Measurements from ENCODE around the gene VSIG10. TPM values are rescaled to one million over a fixed set of nuclear protein-coding genes. Genes with fewer than 3 reads are reported as not detected.

VSIG10 gene
- total RNA-seq, 2 experiments from 2014 or later = 6.4 to 6.7 TPM

DNA sequence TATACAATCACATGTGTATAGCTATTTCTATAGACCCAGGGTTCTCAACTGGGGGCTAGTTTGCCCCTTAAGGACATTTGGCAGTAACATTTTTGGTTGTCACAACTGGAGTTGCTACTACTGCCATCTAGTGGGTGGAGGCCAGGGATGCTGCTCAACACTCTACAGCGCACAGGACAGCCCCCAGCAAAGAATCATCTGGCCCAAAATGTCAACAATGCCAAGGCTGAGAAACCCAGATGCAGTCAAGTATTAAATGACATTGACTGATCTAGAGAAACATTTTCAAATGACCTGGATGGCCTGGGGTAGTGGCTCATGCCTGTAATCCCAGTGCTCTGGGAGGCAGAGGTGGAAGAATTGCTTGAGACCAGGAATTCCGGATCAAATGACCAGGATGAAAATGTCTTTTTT lies 48.7 kb downstream of the VSIG10 start:
- DNase-seq = peak; percentile 79
- CTCF ChIA-PET = interaction anchor here (0.5 to 3.6 kb wide), 7 partner anchors 9 to 321 kb away, joined by 3 to 20 read pairs (median 4); partner anchors contain the start of gene SUDS3
- Mint-ChIP-seq H3K4me3 (no peak overlapping the region), H3K9me3 (no peaks in the 10 kb centered on the region), H3K36me3 (ENCODE audit: low read depth) (peaks cover 15% of the 10 kb centered on the region), H3K27me3 (no peaks in the 10 kb centered on the region), H3K4me1 (peaks cover 29% of the 10 kb centered on the region), H3K27ac (no peak overlapping the region)
- POLR2A ChIA-PET = interaction anchor here (0.7 kb wide), 1 partner anchor 182 kb away, joined by 6 read pairs; no protein-coding TSS in a partner anchor

DNA sequence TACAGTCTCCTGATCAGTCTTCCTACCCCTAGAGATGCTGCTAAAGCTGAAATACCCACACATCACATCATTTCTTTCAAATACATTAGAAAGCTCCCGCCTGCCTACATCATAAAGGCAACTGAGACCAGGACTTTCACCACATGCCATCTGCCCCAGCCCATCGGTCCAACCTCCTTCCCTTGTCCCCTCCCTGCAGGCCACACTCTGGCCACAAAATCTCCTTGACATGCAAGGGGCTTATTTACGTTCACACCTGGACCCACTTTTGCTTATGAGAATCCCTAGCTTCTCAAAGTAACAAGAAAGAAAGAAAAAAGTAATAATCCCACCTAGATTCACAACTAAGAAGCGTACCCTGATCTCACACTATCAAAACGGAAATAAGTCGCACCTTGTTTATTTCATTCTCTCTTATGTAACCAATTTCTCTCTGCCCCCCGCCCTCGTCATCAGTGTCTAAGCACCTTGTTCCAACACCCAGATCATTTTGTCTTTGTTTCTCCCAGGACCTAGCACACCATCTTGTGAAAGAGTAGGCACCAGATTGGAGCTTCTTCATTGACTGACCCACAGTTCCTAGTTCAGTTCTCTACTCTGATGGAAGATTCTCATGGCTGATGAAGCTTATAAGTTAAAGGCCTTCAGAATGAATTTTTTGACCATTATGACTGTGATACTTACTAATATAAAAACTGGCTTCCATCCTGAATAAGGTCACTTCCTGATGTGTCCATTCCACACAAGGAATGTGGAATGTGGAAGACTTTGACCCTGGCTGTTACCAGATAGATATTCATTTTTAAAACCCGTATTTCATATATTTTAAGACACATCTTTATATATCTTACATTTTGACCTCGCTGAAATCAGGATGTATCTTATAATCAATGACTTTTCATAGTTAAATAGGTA lies 50.5 kb downstream of the VSIG10 start:
- no peak overlapping the region for H3K27ac Mint-ChIP-seq
- H3K4me3 Mint-ChIP-seq = no peak overlapping the region
- ChIA-PET POLR2A (no interaction called here), CTCF (interaction anchor here (1.3 to 2.3 kb wide), 2 partner anchors 8 to 323 kb away, joined by 4 to 7 read pairs; partner anchors contain the start of gene SUDS3)
- no peak for DNase-seq
- no peaks in the 10 kb centered on the region for H3K27me3 Mint-ChIP-seq
- no peaks in the 10 kb centered on the region for H3K9me3 Mint-ChIP-seq
- peaks cover 23% of the 10 kb centered on the region for H3K36me3 Mint-ChIP-seq (ENCODE audit: low read depth)
- H3K4me1 Mint-ChIP-seq = peaks cover 15% of the 10 kb centered on the region

DNA sequence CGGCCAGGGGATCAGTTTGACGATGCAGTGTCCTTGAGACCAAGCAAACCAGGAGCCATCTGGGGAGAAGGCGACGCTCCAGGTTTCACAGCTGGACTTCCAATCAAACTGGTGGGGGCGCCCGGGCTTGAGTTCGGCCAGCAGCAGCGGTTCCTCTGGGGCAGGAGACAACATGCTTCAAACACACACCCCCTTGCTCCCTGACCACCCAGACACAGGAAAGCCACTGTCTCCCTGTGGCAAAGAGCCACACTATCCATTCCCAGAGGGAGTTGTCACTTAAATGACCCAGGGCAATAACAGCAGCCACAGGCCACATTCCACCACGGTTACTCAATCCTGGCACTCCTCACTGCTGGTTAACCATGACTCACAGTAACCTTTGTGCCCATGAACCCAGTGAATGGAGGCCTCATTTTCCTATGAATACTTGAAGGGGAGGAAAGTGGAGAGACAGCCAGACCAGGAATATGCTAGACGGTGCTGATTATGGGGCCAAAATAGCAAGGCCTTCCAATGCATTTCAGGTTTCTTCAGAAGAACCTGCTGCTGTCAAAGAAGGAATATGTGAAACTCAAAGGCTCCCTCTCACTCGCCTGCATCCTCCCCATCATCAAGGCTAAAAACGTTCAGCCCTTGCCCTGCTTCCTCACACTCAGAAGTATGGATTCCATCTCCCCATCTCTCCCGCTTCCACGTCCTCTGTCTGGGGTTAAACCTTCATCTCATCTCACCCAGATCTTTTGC lies 51.3 kb downstream of the VSIG10 start:
- Mint-ChIP-seq H3K27ac (no peak overlapping the region), H3K36me3 (ENCODE audit: low read depth) (peaks cover 27% of the 10 kb centered on the region), H3K4me1 (peaks cover 15% of the 10 kb centered on the region), H3K4me3 (no peak overlapping the region), H3K9me3 (no peaks in the 10 kb centered on the region), H3K27me3 (no peaks in the 10 kb centered on the region)
- ChIA-PET CTCF (interaction anchor here (1.5 to 2.3 kb wide), 2 partner anchors 195 to 323 kb away, joined by 3 to 7 read pairs; partner anchors contain the start of gene SUDS3), POLR2A (no interaction called here)
- DNase-seq = no peak

DNA sequence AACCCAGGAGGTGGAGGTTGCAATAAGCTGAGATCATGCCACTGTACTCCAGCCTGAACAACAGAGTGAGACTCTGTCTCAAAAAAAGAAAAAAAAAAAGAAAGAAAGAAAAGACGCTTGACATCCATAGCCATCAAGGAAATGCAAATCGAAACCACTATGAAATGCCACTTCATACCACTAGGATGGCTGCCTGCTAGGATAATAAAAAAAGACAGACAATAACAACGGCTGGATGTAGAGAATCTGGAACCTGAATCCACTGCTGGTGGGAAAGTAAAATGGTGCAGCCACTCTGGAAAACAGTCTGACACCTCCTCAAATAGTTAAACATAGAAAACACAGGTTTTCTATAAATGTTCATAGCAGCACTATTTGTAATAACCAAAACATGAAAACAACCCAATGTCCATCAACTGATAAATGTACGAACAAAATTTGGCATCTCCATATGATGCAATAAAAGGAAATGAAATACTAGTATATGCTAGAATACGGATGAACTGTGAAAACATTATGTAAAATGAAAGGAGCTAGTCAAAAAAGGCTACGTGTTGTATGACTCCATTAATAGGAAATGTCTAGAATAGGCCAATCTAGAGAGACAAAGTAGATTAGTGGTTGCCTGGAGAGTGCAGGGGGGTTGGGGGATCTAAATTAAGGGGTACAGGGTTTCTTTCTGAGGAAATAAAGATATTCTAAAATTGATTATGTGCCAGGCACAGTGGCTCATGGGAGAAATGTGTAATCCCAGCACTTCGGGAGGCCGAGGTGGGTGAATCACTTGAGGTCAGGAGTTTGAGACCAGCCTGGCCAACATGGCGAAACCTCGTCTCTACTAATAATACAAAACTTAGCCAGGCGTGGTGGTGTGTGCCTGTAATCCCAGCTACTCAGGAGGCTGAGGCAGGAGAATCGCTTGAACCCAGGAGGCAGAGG lies 52.6 kb downstream of the VSIG10 start:
- CTCF ChIA-PET = interaction anchor here (0.9 to 2.3 kb wide), 3 partner anchors 17 to 325 kb away, joined by 3 to 7 read pairs (median 3); partner anchors contain the start of gene SUDS3
- POLR2A ChIA-PET = no interaction called here
- no peaks in the 10 kb centered on the region for H3K27me3 Mint-ChIP-seq
- no peaks in the 10 kb centered on the region for H3K9me3 Mint-ChIP-seq
- peaks cover 15% of the 10 kb centered on the region for H3K4me1 Mint-ChIP-seq
- DNase-seq = no peak
- H3K27ac Mint-ChIP-seq = no peak overlapping the region
- H3K36me3 Mint-ChIP-seq (ENCODE audit: low read depth) = peaks cover 29% of the 10 kb centered on the region
- no peak overlapping the region for H3K4me3 Mint-ChIP-seq

DNA sequence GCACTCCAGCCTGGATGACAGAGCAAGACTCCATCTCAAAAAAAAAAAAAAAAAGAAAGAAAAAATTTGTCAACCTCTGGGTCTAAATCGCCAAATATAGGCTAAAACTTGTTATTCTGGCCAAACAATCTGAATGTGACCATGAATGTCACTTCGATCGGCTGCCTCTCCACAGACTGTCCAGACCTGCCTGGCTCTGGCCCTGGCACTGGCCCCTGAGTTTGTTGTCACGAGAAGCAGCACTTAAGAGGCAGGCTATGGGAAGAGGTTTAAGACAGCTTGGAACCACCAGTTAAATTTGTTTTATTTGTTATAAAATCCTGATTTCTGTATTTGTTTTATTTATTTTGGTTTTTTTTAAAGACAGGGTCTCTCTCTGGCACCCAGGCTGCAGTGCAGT lies 57.4 kb downstream of the VSIG10 start:
- Mint-ChIP-seq H3K4me3 (no peak overlapping the region), H3K4me1 (peaks cover 11% of the 10 kb centered on the region), H3K27me3 (no peaks in the 10 kb centered on the region), H3K9me3 (no peaks in the 10 kb centered on the region), H3K36me3 (ENCODE audit: low read depth) (peaks cover 53% of the 10 kb centered on the region), H3K27ac (no peak overlapping the region)
- ChIA-PET CTCF (interaction anchor here (0.6 to 1.4 kb wide), 5 partner anchors 10 to 1961 kb away, joined by 3 to 4 read pairs (median 3); partner anchors contain the start of genes RFC5 and SUDS3), POLR2A (no interaction called here)
- no peak for DNase-seq

DNA sequence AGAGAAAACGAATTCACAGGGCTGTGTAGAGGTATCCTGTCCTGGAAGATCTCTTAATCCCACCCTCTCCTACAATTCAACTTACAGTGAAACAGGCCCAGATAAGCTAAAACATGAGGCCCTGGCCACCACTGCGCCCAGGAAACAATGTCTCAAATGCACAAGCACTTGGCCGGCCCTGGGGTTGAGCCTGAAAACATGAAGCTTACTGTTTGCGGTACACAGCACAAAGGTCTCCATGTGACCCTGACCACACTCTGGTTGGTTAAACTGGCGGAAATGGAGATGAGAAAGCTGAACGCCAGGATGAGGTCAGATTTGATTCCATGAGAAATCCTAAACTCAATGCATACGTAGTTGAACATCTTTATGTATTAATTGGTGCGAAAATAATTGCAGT lies 59.2 kb downstream of the VSIG10 start:
- Mint-ChIP-seq H3K4me3 (no peak overlapping the region), H3K27ac (no peak overlapping the region), H3K4me1 (peaks cover 11% of the 10 kb centered on the region), H3K9me3 (peaks cover 2% of the 10 kb centered on the region), H3K27me3 (no peaks in the 10 kb centered on the region), H3K36me3 (ENCODE audit: low read depth) (peaks cover 50% of the 10 kb centered on the region)
- CTCF ChIA-PET = interaction anchor here (1.2 to 2.3 kb wide), 4 partner anchors 9 to 80 kb away, joined by 3 to 5 read pairs (median 4); no protein-coding TSS in a partner anchor
- POLR2A ChIA-PET = no interaction called here
- no peak for DNase-seq

DNA sequence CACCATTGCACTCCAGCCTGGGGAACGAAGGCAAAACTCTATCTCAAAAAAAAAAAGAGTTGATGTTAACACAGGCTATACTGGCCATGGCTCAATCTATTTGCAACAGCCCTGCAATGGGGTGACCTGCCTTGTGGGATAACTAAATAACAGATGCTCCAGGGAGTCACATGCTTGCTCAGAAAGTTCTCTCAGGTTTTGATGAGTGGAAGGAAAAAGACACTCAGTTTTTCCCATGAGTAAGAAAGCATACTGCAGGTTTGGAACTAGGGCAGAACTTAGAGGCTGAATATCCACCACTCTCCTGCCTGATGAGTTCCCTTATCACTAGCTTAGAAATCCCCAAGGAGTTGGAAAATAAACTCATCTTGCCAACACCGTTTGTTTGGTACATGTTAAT lies 59.7 kb downstream of the VSIG10 start:
- DNase-seq = no peak
- H3K4me1 Mint-ChIP-seq = peaks cover 11% of the 10 kb centered on the region
- POLR2A ChIA-PET = no interaction called here

DNA sequence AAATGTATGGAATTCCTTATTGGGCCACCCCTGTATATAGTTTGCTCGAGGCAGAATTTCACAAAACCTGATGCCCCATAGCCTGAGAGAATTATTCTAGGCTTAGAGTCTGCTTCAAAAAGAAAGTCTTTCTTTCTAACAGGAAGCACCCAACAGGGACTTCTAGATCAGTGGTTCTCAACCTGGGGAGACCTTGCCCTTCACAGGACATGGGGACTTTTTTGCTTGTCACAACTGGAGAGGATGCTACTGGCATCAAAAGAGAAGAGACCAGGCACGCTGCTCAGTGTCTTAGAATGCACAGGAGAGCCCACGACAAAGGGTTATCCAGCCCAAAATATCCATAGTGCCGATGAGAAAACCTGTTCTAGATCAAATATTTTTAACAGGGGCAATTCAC lies 61.7 kb downstream of the VSIG10 start:
- Mint-ChIP-seq H3K36me3 (ENCODE audit: low read depth) (peaks cover 58% of the 10 kb centered on the region), H3K9me3 (peaks cover 2% of the 10 kb centered on the region), H3K27ac (no peak overlapping the region), H3K4me3 (no peak overlapping the region), H3K27me3 (no peaks in the 10 kb centered on the region), H3K4me1 (peaks cover 11% of the 10 kb centered on the region)
- DNase-seq = no peak
- ChIA-PET CTCF (no interaction called here), POLR2A (no interaction called here)

More for the DNA sequence above, 59.7 kb downstream of the VSIG10 start:
- H3K9me3 Mint-ChIP-seq = peaks cover 2% of the 10 kb centered on the region
- no peaks in the 10 kb centered on the region for H3K27me3 Mint-ChIP-seq
- no peak overlapping the region for H3K4me3 Mint-ChIP-seq
- no peak overlapping the region for H3K27ac Mint-ChIP-seq
- CTCF ChIA-PET = interaction anchor here (0.8 to 2.3 kb wide), 4 partner anchors 10 to 15 kb away, joined by 3 to 5 read pairs (median 4); no protein-coding TSS in a partner anchor
- peaks cover 51% of the 10 kb centered on the region for H3K36me3 Mint-ChIP-seq (ENCODE audit: low read depth)

DNA sequence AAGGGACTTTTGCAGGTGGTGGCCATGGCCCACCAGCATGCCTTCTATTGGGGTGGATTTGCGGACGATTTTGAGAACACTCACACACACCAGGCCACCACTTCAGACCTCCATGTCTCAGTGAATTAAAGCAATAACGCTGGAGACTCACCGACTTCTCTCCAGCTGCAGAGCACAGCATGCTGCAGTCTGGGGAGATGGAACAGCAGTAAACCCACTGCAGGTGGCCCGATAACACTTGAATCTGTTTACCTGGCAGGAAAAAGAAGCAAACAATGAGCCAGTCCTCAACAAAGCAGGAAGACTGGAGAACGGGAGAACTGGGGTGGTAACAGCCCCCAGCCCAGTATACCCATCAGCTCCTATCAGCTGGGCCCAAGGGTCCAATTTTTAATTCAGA lies 65.7 kb downstream of the VSIG10 start:
- no peak overlapping the region for H3K27ac Mint-ChIP-seq
- no peak overlapping the region for H3K4me3 Mint-ChIP-seq
- peaks cover 25% of the 10 kb centered on the region for H3K4me1 Mint-ChIP-seq
- ChIA-PET CTCF (interaction anchor here (1.1 kb wide), 1 partner anchor 26 kb away, joined by 4 read pairs; no protein-coding TSS in a partner anchor), POLR2A (no interaction called here)
- H3K9me3 Mint-ChIP-seq = peaks cover 2% of the 10 kb centered on the region
- H3K36me3 Mint-ChIP-seq (ENCODE audit: low read depth) = peaks cover 71% of the 10 kb centered on the region
- H3K27me3 Mint-ChIP-seq = no peaks in the 10 kb centered on the region
- DNase-seq = no peak

DNA sequence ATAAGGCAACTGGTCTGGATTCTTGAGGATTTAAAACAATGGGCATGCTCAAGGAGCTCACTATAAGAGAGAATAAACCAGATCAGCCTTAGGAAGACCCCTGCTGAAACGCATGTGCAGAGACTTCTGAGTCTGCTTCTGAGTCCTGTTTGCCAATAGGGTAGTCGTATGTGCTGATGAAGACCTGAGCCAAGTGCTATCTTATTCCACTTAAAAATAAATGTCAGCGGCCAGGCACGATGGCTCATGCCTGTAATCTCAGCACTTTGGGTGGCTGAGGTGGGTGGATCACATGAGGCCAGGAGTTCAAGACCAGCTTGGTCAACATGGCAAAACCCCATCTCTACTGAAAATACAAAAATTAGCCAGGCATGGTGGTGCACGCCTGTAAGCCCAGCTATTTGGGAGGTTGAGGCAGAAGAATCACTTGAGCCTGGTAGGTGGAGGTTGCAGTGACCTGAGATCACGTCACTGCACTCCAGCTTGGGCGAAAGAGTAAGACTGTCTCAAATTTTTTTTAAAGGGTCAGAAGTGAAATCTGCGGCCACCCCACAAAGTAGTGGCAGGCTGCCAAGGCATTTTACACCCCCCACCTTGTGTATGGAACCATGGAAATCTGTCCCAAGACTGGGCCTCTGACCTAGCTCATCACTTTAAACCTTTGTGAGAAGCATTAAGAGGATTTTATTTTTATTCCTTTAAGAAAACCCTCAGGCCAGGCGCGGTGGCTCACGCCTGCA lies 67.0 kb downstream of the VSIG10 start:
- Mint-ChIP-seq H3K9me3 (peaks cover 2% of the 10 kb centered on the region), H3K36me3 (ENCODE audit: low read depth) (peaks cover 67% of the 10 kb centered on the region), H3K27me3 (no peaks in the 10 kb centered on the region), H3K27ac (no peak overlapping the region), H3K4me1 (peaks cover 26% of the 10 kb centered on the region), H3K4me3 (no peak overlapping the region)
- ChIA-PET CTCF (no interaction called here), POLR2A (no interaction called here)
- no peak for DNase-seq

DNA sequence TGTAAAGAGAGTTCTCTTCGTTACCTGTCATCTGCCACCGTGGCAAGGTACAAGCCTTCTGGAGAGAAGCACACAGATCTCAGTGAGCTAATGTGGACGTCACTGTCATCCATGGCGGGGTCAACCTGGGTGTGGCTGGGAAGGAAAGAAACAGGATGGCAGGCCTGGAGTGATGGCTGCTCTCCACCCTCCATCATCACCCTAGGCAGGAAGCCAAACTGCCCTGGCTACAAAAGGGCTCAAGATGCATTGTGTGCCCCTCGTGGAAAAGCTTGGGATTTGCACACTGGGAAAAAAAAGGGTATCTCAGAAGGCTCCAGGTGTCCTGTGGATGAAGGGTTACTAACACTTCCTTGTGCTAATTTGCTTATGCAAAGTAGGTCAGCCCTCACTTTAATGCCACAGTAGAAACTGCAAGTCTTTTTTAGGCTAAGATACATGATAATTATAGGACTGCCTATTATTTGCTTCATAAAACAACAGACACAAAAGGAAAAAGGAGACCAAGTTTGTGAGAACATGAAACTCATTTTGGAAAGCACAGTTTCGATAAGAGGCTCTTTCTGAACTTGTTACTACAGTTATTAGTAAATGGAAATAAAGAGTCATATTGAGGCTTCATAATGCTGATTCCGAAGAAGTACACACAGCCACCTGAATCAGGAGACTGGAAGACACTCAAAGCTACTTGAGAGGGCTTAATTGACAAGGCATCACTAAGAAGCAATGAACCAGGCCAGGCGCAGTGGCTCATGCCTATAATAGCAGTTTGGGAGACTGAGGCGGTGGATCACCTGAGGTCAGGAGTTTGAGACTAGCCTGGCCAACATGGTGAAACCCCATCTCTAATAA lies 68.4 kb downstream of the VSIG10 start:
- H3K9me3 Mint-ChIP-seq = no peaks in the 10 kb centered on the region
- H3K4me3 Mint-ChIP-seq = no peak overlapping the region
- CTCF ChIA-PET = interaction anchor here (0.6 to 1.5 kb wide), 3 partner anchors 15 to 161 kb away, joined by 3 to 5 read pairs (median 4); no protein-coding TSS in a partner anchor
- peaks cover 26% of the 10 kb centered on the region for H3K4me1 Mint-ChIP-seq
- H3K27me3 Mint-ChIP-seq = no peaks in the 10 kb centered on the region
- peak overlapping the region; percentile 46 for H3K27ac Mint-ChIP-seq
- POLR2A ChIA-PET = interaction anchor here (0.7 kb wide), 1 partner anchor 160 kb away, joined by 3 read pairs; no protein-coding TSS in a partner anchor
- H3K36me3 Mint-ChIP-seq (ENCODE audit: low read depth) = peaks cover 62% of the 10 kb centered on the region
- DNase-seq = no peak

Data from activated CD4-positive, alpha-beta T cell treated with anti-CD3 and anti-CD28 coated beads, Interleukin-2, amount 10 ng/mL, durations not matched to agents 7 days and 5 days (primary cell).